GM23248 (cell line): ENCODE measurements around the gene CYP51A1.

ENCODE experiments used
- EZH2 ChIP-seq: fragments of 200-600 bp; sonication (generic); IDR thresholded peaks from 2 replicates; pipeline ENCODE4 v1.6.1; 2018; ENCODE audit warnings: antibody characterized with exemption, mild to moderate bottlenecking; ENCODE audit not compliant: insufficient read depth, poor library complexity, severe bottlenecking
- EZH2phosphoT487 ChIP-seq: fragments of 200-600 bp; sonication (generic); IDR thresholded peaks from 2 replicates; pipeline ENCODE4 v1.6.1; 2018; ENCODE audit warnings: antibody characterized with exemption, moderate library complexity, mild to moderate bottlenecking, low read depth; ENCODE audit not compliant: insufficient read depth

DNA sequence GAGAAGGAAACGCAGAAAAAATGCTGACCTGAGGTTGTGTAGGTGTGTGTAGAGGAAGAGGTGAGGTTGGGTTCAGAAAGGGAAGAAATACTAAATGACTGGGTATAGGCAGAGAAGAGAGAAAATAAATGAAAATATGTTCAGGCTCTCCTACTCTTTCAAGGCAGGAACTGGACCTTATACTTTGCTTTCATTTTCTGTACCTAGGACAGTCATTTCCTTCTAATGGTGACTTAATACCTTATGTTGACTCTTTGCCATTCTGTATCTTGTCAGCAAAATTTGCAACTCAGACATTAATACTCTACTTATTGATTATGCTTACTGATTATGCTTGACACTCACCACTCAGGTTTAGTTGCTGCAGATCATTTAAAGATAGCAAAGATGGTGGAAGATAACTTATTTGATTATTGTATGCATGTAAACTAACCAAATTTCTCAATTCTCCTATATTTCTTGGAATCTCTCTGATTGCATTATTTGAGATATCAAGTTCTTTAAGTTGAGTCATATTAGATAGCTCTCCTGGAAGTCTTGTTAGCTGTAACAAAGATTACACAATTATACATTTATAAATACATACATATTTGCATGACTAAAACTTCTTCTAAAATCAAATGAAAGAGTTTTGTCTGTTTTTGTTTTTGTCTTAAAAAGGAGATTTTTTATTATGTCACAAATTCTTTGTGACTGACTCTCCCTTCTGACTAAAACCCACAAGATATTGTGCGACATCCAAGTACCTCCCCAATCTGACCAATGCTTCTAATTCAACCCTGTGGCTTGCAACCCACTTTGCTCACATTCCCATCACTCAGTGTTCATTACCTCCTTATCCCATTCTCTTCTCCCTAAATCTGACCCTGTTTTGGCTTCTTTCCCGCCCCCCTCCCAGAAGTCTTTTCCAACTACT lies 24.6 kb upstream of the CYP51A1 start:
- no peak for TF ChIP-seq EZH2
- no peak for TF ChIP-seq EZH2phosphoT487
